ENCODE results near the gene C16orf54.
"Not testable (repeated sequence)": the region's sequence is repeated elsewhere in the genome, so short reads cannot be mapped to it uniquely, and the experiment has no call there.

C16orf54 gene

GRCh38 chr16:29705030-29705429 is 40.8 kb downstream of the C16orf54 start:
- DNase-seq: no peak

GRCh38 chr16:29702269-29702668 is 43.5 kb downstream of the C16orf54 start:
- DNase-seq: peak; percentile 15 to 22

GRCh38 chr16:29701214-29701555 is 44.6 kb downstream of the C16orf54 start:
- no peak for DNase-seq

GRCh38 chr16:29700253-29700987 is 45.4 kb downstream of the C16orf54 start:
- DNase-seq: peak; percentile 66 to 71

- DNase-seq: no peak
These were observed 46.2 kb downstream of the C16orf54 start for GRCh38 chr16:29699324-29700219.

- no peak for DNase-seq
These were observed 47.1 kb downstream of the C16orf54 start for GRCh38 chr16:29698484-29699323.

GRCh38 chr16:29698042-29698441 is 47.7 kb downstream of the C16orf54 start:
- DNase-seq: no peak

- no peak for DNase-seq
These were observed 48.4 kb downstream of the C16orf54 start for GRCh38 chr16:29697391-29697790.

- DNase-seq: no peak
These were observed 48.9 kb downstream of the C16orf54 start for GRCh38 chr16:29696881-29697331.

- DNase-seq: not testable (repeated sequence)
These were observed 50.1 kb downstream of the C16orf54 start for GRCh38 chr16:29695675-29696074.

- DNase-seq: no peak
These were observed 51.2 kb downstream of the C16orf54 start for GRCh38 chr16:29694384-29695195.

- DNase-seq: not testable (repeated sequence)
These were observed 53.2 kb downstream of the C16orf54 start for GRCh38 chr16:29692606-29693005.
